Activated CD4-positive, alpha-beta T cell treated with anti-CD3 and anti-CD28 coated beads for 48 hours (primary cell): ENCODE data around the gene HS6ST3.

ENCODE experiments used
- DNase-seq: peaks from one replicate; pipeline ENCODE4 v3.0.0-alpha.2; 2020

HS6ST3 gene

GRCh38 chr13:96573563-96573962 is 483.7 kb downstream of the HS6ST3 start:
- no peak for DNase-seq

DNA sequence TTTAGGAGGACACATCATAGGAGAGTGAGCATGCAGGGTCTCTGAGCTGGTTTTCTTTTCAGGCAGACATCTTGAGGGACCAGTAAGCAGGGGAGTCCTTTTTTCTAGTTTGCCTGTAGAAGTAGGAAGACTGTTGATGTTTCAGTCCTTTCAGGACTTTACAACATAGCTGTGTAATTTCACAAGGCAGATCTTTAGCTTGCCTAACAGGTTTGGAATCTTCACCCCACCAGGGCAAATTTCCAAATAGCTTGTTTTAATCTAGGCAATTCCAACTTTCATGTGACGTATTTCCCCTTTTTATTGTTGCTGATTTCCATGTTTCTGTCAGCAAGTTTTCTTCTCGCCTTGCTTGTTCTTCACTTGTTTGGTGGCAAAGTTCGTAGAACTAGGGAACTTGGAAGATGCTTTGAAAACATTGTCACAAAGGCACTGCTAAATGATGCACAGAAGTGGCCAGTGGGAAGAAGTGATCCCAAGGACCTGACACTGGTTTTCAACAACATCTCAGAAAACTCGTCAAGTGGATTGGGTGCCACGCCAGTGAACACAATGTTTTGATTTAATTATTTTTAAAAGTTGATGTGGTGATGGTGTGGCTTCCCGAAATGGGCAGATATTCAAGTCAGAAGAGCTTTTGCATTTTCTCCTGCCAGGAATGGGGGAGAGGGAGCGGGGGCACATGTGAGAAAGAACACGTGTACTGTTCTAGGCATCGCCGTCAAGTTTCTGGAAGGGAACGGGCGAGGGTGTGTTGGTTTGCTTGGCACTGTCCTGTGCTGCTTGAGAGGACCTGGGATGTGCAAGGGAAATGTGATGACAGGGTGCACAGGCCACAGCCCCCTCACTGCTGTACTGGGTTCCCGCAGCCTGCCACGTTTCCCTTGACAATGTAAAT is 485.8 kb downstream of the HS6ST3 start:
- DNase-seq: no peak

DNA sequence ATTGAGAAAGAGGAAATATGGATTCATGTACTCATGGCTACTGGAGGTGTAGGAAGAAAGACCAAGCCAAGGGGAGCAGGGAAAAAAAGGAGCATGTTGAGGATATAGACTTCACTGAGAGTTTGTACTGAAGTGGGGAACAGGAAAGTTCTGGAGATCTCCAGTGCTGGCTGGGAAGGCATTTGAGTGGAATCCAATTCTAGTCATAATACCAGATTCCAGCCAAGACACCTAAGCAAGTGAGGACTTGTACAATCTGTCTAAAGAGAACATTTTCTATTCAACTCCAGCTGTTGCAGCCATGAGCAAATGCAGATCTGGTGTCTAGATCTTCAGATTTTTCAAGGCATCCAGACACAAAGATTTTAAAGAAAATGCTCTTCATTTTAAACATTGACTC is 491.8 kb downstream of the HS6ST3 start:
- DNase-seq: no peak

DNA sequence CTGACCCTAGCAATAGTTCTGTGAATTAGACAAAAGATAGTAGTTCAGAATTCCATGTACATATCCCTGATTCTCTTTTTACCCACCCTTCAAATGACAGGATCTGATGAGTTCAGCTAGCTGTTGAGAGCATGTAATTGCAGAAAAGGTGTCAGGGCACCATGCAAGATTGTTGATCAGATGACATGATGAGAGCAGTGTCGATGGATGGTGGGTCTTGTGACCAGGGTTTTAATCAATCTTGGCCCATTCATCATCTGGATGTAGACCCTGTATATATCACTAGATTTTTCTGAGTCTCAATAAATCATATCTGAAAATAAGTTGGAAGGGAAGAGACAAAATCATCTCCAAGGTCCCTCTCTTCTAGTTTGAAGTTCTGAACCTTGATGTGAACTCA is 525.3 kb downstream of the HS6ST3 start:
- DNase-seq: no peak

DNA sequence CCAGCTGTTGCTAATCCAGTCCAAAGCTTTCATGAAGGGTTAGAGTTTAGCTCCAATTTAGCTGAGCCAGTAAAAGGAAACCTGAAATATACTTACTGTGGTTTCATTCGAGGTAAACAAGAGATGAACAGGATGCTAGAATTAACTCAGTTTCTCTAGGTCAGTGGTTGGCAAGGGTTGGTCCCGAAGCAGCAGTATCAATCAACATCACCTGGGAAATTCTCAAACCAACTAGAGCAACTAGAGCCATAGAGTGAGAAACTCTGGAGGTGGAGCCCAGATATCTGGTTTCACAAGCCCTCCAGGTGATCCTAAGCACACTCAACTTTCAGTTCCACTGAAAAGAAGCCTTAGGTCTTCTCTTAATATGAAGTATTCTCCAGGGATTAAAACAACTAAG is 527.6 kb downstream of the HS6ST3 start:
- DNase-seq: no peak

DNA sequence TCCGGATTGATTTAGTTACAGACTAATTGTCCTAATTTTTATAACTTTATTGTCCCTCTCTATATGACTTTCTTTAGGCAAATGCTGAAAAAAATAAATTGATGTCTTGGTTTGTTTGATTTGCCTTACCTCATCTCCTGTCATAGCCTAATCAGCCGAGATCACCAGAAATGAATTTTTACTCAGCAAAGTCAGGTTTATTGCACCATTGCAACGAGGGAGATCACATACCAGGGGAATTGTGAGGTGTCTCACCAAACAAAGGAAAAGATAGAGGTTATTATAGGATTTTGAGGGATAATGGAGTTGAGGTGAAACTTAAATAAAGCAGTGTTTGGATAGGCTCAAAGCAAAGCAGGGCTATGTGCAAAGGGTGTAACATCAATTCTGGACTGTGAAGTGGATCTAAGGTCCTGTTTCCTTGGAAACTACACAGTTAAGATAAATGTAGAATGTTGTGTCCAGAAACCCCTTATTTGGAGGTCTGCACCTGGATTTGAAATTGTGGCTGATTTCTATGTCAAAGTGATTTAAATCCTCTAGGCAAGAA is 531.8 kb downstream of the HS6ST3 start:
- no peak for DNase-seq

DNA sequence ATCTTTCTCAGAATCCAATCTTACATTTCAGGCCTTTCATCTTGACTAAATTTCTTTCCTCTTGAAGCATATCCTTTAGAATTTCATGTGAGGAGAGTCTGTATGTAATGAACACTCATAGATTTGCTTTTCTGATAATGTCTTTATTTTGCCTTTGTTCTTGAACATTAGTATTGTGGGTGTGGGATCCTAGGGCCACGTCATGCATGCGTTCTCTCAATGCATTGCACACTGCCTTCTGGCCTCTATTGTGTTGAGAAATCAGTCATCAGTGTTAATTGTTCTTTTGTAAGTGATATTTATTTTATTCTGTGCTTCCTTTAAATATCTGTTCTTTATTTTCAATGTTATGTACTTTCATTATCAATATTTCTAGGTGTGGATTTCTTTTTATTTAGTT is 539.4 kb downstream of the HS6ST3 start:
- DNase-seq: no peak

DNA sequence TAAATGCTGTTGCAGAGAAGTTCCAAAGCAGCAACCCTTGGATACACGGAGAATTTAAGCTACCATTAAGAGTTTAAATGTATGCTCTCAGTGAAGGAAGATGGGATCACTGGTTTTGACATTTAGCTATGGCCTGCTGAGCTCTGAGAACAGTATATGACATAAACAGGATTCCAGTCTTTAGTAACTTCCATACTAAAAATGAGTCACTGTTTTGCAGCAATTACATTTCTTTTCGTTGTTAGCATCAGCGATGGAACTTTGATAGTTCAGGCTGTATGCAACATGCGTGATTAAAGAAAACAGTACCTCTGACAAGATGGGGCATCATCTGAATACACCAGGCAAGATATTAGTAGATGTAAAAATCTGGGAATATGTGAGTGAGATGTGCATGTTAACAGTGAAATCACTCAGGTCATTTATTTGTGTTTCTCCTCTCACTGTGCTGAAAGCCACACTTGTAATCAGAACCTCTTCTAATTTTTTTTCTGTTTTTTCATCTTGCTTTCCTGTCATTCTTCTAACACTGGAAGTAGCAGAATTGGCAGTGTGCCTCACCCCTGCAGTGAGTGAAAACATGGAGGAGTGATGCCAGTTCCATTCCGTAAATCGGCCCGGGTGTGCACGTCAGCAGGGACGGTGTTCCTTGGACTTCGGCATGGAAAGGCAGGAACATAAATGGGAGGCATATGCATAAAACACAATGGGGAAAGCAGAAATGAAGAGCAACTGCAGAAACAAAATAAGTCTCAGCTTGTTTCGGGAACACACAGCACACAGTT is 542.8 kb downstream of the HS6ST3 start:
- DNase-seq: no peak

DNA sequence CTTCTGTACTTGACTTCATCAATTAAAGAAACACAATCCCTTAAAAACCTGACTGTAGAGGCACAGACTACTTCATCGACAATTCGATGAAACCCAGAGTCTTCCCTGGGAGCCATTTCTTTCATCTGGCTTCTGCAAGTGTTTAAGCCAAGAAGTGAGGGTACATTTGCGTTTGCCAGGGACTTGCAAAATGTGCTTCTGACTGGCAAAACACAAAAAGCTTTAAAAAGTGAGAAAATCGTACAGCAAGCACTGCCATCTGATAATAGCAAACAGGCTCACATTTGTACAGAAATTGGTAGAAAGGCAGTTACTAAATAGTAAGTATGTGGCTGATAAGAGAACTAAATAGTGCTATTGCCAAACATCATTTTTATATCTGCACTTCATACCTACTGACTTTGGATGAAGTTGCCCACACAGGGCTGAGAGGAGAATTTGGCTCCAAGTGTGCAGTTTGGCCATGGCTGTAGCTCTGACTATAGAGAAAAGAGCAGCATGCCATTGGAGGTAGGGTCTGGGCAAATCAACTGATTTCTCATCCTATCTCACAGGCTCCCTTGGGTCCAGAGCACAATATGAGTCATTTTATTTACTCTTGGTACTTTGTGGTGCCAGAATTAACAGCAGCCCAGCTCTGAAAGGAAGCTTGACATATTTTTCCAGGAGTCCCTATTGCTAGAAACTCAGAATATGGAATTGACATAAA is 546.2 kb downstream of the HS6ST3 start:
- DNase-seq: no peak

DNA sequence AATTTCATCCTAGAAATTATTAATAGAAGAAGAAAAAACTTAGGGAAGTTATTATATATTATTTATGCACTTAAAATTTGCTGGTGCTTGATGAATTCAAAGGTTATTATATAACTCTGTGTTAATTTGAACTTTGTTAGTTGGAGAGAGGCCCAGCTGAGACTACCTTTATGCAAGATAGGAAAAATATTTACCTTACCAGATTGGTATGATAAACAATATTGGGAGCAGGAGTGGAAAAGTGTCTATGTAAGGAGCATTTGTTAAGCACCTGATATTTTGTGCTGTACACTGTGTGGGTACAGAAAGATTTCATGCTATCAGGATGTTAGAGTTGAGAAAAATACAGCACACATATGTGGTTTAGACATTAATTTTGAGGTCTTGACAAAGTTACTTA is 547.1 kb downstream of the HS6ST3 start:
- DNase-seq: no peak

DNA sequence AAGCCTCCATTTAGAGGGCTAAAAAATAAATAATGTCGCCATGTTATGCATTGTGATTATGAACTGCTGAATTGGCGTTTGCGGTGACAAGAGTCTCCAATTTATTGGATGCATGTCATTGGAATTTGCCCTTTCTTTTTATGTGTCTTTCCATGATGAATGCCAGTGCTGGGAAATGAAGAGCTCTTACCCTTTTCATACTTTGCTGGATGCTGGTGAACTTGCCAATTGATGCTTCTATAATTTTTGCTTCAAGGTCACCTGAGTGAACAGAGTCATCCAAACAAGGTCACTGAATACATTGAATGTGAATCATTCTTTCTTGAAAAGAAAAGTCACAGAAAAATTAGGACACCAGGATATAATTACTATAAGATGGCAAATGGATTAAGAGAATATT is 556.2 kb downstream of the HS6ST3 start:
- no peak for DNase-seq

- no peak for DNase-seq
These were observed 556.8 kb downstream of the HS6ST3 start for GRCh38 chr13:96646515-96647211.

GRCh38 chr13:96650301-96650886 is 560.5 kb downstream of the HS6ST3 start:
- no peak for DNase-seq

DNA sequence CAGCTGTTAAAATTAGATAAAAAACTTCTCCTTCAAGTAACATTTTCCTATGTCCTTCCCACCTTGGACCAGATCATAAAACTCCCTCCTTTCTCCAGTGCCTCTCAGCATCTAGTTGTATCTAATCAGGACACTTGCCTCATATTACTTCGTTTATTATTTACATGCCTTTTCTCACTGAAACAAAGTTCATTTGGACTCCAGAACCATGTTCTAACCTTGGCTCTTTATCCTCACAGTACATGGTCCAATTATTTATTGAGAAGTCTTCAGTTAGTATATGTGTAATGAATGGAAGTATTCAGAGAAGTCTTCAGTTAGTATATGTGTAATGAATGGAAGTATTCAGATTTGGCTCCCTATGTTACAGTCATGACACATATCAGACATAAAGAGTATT is 561.7 kb downstream of the HS6ST3 start:
- DNase-seq: no peak

DNA sequence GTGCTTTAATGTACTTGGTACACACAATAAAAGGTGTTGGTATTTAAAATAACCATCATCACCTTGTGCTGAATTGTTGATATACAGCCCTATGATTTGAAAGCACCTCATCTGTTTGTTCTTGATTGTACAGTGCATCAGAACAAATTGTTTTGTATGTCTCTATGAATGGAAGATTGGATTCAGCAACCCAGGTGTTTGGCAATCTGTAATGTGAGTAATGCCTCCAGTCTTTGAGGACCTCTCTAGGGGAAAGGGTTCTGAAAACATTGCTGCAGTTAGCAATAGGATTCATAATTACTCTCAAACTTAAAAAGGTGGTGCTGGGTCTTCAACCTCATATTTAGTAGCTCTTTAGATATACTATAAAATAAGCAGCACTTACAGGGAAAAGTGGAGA is 562.6 kb downstream of the HS6ST3 start:
- no peak for DNase-seq

DNA sequence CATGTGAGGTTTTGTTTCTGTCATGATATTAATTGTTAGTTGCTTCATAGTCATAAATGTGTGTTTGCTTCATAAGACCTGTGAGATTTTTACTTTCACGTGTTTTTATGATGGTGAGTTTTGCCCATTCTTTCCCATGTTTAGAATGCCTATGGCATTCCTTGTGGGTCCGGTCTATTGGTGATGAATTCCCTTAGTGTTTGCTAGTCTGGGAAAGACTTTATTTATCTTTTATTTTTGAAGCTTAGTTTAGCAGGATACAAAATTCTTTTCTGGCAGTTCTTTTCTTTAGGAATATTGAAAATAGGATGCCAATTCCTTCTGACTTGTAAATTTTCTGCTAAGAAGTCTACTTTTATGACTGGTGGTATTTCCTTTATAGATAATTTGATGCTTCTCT is 571.7 kb downstream of the HS6ST3 start:
- DNase-seq: no peak

DNA sequence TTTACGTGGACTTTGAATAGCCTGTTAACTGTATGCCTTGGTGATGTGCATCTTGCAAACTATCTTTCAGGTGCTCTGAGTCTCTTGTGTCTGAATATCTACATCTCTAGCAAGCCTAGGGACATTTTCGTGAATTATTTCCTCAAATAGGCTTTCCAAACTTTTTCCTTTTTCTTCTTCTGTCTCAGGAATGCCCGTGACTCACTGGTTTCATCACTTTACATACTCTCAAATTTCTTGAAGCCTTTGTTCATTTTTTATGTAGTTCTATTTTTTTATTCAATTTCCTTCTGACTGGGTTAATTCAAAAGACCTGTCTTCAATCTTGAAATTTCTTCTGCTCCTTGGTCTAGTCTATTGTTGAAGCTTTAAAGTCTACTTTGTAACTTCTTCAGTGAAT is 572.1 kb downstream of the HS6ST3 start:
- no peak for DNase-seq

DNA sequence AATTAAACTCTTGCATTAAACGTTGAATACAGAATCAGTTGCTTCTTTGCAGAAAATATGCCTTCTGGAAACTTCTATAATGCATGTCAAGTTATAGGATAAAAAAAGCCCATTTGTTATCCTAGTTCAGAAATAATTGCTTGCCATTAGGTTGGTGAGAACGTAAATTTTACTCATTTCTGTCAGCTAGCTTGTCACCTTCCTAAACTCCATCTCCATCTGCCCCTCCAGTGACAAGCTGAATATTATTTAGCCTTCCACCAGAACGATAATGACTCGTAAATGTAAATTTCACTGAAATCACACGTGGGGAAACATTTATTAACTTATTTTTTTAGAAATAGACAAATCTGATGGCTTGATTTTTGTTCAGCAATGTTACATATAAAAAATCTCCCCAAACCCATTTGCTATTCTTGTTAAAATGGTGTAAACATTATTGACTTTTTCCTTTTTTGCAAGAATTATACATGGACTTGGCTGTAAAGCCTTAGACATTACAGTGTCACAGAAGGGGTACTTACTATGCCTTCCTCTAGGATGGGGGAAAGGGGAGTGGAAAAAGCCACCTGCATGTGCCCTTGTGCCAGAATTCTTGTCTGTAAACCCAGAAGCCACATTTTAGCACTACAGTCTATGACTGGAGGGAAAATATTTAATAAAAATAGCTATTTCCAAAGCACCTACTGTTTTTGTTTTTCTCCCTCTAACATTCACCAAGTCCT is 577.5 kb downstream of the HS6ST3 start:
- DNase-seq: no peak

DNA sequence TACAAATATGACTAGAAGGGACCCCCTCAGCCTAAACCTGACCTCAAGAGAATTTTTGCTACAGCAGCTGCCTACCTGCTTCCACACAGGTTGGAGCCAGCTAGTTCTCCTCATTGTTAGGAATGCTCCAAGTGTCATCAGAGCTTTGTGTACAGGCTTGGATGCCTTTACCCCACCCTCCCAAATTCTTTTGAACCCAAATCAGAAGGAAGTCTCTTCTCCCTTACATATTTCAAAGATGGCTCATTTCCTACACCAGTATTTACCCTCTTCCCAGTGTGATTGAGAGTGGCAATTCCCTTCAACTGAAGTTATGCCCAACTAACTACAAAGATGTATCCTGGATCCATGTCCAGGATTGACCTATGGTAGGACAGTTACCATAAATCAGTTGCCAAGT is 581.2 kb downstream of the HS6ST3 start:
- DNase-seq: no peak

- no peak for DNase-seq
These were observed 582.1 kb downstream of the HS6ST3 start for GRCh38 chr13:96672016-96672415.

DNA sequence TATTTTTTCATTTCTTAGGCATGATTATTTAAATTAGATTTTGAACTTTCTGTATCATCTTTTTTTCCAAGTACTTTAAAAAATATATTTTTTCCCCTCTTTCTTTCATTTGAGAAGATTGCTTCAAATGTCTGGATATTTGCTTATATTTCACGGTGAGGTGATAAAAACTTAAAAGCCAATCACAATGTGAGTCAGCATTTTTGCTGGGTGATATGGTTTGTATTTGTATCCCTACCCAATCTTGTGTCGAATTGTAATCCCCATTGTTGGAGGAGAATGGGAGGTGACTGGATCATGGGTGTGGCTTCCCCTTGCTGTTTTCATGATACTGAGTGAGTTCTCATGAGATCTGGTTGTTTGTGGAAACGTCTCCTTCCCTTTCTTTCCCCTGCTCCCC is 583.9 kb downstream of the HS6ST3 start:
- no peak for DNase-seq

DNA sequence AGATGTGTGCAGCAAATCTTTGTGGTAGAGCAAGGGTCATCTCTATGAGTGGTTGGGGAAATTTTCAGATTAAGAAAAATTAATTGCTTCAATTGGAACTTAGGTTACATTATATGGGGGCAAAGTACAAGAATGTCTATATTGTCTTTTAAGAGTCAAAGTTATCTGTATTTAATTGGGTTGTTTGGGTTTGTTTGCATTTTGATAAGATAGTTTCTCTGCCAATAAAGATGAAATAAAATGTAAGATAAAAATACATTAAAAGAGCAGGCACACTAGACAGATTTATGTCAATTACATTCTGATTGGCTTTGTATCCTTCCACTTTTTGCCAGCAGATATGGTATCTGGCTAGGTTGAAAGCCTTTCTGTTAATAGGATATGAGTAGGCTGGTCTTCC is 587.1 kb downstream of the HS6ST3 start:
- no peak for DNase-seq
